Calu3 (cell line): ENCODE measurements around the gene MOB3C. TPM values are rescaled to one million over a fixed set of nuclear protein-coding genes. Genes with fewer than 3 reads are reported as not detected.

ENCODE experiments used
- BruUV-seq: library from RNA; stranded (reverse); fragments of 400-500 nt; replicated peaks from 2 replicates; lab custom pipeline; 2021; lab: Mats Ljungman, UMichigan
- CTCF ChIA-PET: fragments of 300-600 bp; sonication (Branson Sonifier 250); formaldehyde crosslinking; loops from one replicate; lab custom pipeline; 2022; ENCODE audit warnings: antibody characterized with exemption; lab: Charles Lee
- DNase-seq: peaks from one replicate; pipeline ENCODE4 v3.0.0; 2022
- H3K27ac Mint-ChIP-seq: one replicate; pipeline ENCODE4 v1.8.0; 2022; ENCODE audit warnings: mixed read lengths; ENCODE audit not compliant: unreplicated experiment
- H3K27me3 Mint-ChIP-seq: one replicate; pipeline ENCODE4 v1.8.0; 2022; ENCODE audit warnings: mixed read lengths; ENCODE audit not compliant: unreplicated experiment
- H3K36me3 Mint-ChIP-seq: one replicate; pipeline ENCODE4 v1.8.0; 2022; ENCODE audit warnings: mild to moderate bottlenecking, moderate library complexity, mixed read lengths; ENCODE audit not compliant: insufficient read depth, unreplicated experiment
- H3K4me1 Mint-ChIP-seq: one replicate; pipeline ENCODE4 v1.8.0; 2022; ENCODE audit warnings: mild to moderate bottlenecking, low read depth, mixed read lengths; ENCODE audit not compliant: unreplicated experiment
- H3K4me3 Mint-ChIP-seq: one replicate; pipeline ENCODE4 v1.8.0; 2022; ENCODE audit warnings: mild to moderate bottlenecking, low read depth, moderate library complexity, mixed read lengths; ENCODE audit not compliant: unreplicated experiment
- H3K9me3 Mint-ChIP-seq: one replicate; pipeline ENCODE4 v1.8.0; 2022; ENCODE audit warnings: low read depth, mixed read lengths; ENCODE audit not compliant: unreplicated experiment
- intact Hi-C: fragments of 100-400 bp; cut with micrococcal nuclease; formaldehyde crosslinking; loops from one replicate; pipeline ENCODE4 v1.10.0; 2022; ENCODE audit not compliant: unreplicated experiment
- total RNA-seq: library from RNA; stranded (reverse); gene quantifications from 2 replicates; pipeline ENCODE4 v1.2.3, GENCODE V29; 2022
- TF ChIP-seq, protein P1 (sequence below): fragments of 200-600 bp; IDR thresholded peaks from one replicate; pipeline ENCODE4 v1.8.0; 2022; ENCODE audit warnings: antibody characterized with exemption; ENCODE audit not compliant: unreplicated experiment

MOB3C gene
- total RNA-seq, 1 experiment from 2014 or later, result 8.3 TPM

- intact Hi-C loops, result no loop called here
- no peaks in the 10 kb centered on the region for H3K4me1 Mint-ChIP-seq
Measured at GRCh38 chr1:46587069-46587468, 29.5 kb downstream of the MOB3C start.

DNA sequence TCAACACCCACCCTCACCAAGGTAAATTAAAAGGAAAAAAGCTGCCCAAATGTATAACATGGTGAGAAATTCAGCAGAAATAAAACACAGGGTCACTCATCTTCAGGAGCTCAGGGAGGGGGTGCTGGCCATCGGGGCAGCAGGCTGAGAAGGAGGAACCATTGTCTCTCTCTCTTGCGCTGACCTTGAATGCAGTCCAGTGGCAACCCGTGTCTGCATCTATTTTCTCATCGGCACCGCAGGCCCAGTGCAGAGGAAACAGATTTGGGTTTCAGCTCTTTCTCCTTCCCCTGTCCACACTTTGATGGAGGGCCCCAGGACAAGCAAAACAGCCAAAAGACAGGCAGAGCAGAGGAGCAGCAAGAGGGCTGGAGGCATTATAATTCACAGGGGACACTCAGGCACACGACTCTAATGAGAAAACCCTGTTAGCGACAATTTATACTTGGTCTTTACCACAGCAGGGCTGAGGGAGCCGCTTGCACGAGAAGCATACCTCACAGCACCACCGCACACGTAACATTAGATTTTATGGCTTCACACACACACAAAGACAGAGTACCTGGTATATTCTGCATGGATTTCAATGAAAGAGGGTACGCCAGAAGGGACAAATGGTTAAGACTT lies 31.2 kb downstream of the MOB3C start:
- H3K9me3 Mint-ChIP-seq, result peaks cover 2% of the 10 kb centered on the region
- no peaks in the 10 kb centered on the region for H3K4me1 Mint-ChIP-seq
- DNase-seq, result no peak
- no peak overlapping the region for H3K4me3 Mint-ChIP-seq
- no TSS peak for BruUV-seq
- CTCF ChIA-PET, result no interaction called here
- TF ChIP-seq, protein P1, sequence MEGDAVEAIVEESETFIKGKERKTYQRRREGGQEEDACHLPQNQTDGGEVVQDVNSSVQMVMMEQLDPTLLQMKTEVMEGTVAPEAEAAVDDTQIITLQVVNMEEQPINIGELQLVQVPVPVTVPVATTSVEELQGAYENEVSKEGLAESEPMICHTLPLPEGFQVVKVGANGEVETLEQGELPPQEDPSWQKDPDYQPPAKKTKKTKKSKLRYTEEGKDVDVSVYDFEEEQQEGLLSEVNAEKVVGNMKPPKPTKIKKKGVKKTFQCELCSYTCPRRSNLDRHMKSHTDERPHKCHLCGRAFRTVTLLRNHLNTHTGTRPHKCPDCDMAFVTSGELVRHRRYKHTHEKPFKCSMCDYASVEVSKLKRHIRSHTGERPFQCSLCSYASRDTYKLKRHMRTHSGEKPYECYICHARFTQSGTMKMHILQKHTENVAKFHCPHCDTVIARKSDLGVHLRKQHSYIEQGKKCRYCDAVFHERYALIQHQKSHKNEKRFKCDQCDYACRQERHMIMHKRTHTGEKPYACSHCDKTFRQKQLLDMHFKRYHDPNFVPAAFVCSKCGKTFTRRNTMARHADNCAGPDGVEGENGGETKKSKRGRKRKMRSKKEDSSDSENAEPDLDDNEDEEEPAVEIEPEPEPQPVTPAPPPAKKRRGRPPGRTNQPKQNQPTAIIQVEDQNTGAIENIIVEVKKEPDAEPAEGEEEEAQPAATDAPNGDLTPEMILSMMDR, result no peak
- H3K27ac Mint-ChIP-seq, result no peak overlapping the region
- no peaks in the 10 kb centered on the region for H3K27me3 Mint-ChIP-seq
- intact Hi-C loops, result no loop called here
- peaks cover 12% of the 10 kb centered on the region for H3K36me3 Mint-ChIP-seq

More at GRCh38 chr1:46587069-46587468, 29.5 kb downstream of the MOB3C start:
- Mint-ChIP-seq H3K4me3 (no peak overlapping the region), H3K27ac (no peak overlapping the region), H3K9me3 (peaks cover 2% of the 10 kb centered on the region), H3K27me3 (no peaks in the 10 kb centered on the region), H3K36me3 (peaks cover 5% of the 10 kb centered on the region)
- TF ChIP-seq, protein P1, result no peak
- no TSS peak for BruUV-seq
- DNase-seq, result no peak
- CTCF ChIA-PET, result no interaction called here

DNA sequence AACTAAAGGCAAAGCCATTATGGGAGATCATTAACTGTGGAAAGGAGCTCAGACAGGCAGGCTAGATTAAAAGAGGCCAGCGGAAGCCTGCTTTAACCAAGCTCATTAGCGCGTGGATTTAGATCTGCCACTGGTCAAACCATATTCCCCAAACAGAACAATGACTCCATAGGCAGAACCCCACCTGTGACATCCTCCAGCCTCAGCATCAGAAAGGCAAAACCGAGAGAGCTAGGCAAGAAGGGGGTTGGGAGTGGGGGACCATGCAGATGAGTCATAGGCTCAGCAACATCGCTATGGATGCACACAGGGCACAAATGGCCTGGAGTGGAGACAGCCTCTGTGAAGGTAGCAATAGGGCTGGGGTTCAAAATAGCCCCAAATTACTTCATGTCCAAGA lies 33.1 kb downstream of the MOB3C start:
- intact Hi-C loops, result no loop called here
- no peak for DNase-seq
- no peak overlapping the region for H3K27ac Mint-ChIP-seq
- BruUV-seq, result no TSS peak
- H3K36me3 Mint-ChIP-seq, result peaks cover 8% of the 10 kb centered on the region
- TF ChIP-seq, protein P1, result no peak
- H3K9me3 Mint-ChIP-seq, result no peaks in the 10 kb centered on the region
- H3K4me3 Mint-ChIP-seq, result no peak overlapping the region
- H3K27me3 Mint-ChIP-seq, result no peaks in the 10 kb centered on the region
- CTCF ChIA-PET, result no interaction called here
- H3K4me1 Mint-ChIP-seq, result no peaks in the 10 kb centered on the region

GRCh38 chr1:46582972-46583371 lies 33.6 kb downstream of the MOB3C start:
- intact Hi-C loops, result no loop called here
- no peak for DNase-seq
- BruUV-seq, result no TSS peak
- CTCF ChIA-PET, result interaction anchor here (1.7 kb wide), 1 partner anchor 48 kb away, joined by 4 read pairs; a partner anchor contains a TSS
- Mint-ChIP-seq H3K27me3 (no peaks in the 10 kb centered on the region), H3K4me1 (no peaks in the 10 kb centered on the region), H3K4me3 (no peak overlapping the region), H3K9me3 (no peaks in the 10 kb centered on the region), H3K36me3 (peaks cover 8% of the 10 kb centered on the region), H3K27ac (no peak overlapping the region)
- TF ChIP-seq, protein P1, result no peak
